Stimulated activated effector memory CD8-positive, alpha-beta T cell treated with anti-CD3 and anti-CD28 coated beads, Interleukin-12 subunit alpha, Interleukin-12 subunit beta, amount 100 ng/mL, for 72 hours (primary cell): ENCODE measurements around the gene MAML1.

Experiments used
- ATAC-seq: fragments of 150-1000 bp; cut with Tn5 transposase; 2 replicates; pipeline ENCODE4 v1.10.0; 2021
- DNase-seq, 2 donors: peaks; one replicate each; pipeline ENCODE4 v3.0.0; 2021 to 2022; ENCODE audit warnings: low spot score in 2 of 2
- H3K27ac Mint-ChIP-seq: one replicate; pipeline ENCODE4 v1.8.0; 2022; ENCODE audit warnings: mild to moderate bottlenecking, mixed read lengths
- H3K36me3 Mint-ChIP-seq: one replicate; pipeline ENCODE4 v1.8.0; 2022; ENCODE audit warnings: mild to moderate bottlenecking, mixed read lengths
- H3K4me1 Mint-ChIP-seq: one replicate; pipeline ENCODE4 v1.8.0; 2022; ENCODE audit warnings: mixed read lengths
- H3K4me3 Mint-ChIP-seq: one replicate; pipeline ENCODE4 v1.8.0; 2022; ENCODE audit warnings: mild to moderate bottlenecking, mixed read lengths
- H3K9me3 Mint-ChIP-seq: one replicate; pipeline ENCODE4 v1.8.0; 2022; ENCODE audit warnings: mixed read lengths

The MAML1 gene

DNA sequence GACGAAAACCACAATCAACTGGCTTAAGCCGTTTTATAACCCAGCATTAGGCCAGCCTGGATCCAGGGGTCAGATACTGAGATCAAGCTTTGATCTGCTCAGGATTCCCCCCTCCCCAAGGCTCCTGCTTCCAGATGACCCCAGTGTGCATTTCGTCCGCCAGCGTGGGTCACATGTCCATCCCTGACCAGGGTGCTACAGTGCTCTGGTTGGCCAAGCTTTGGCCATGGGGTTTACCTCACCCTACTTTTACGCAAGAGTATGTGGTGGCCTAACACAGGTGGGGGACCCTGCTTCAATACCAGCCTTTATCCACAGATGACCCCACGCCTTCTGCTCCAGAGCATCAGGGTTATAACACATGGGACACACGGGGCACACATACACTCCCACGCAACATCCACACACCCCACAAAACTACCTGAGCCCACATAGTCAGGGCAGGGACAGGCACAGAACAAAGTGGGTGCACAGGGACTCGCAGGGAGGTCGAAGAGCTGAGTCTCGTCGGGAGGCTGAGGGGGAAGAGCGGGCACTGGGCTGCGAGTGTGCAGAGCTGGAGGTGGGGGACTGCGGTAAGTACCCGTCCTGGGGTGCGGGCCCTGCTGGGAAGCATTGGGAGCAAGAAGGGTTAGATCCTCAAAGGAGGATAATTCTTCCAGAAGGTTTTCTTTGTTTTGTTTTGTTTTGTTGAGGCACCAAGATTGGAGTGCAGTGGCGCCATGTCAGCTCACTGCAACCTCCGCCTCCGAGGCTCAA lies 83.0 kb downstream of the MAML1 start:
- no peak overlapping the region for H3K27ac Mint-ChIP-seq
- no peaks in the 10 kb centered on the region for H3K9me3 Mint-ChIP-seq
- peak overlapping the region; percentile 33 for H3K4me3 Mint-ChIP-seq
- DNase-seq (no peak), ATAC-seq (no peak)
- H3K4me1 Mint-ChIP-seq = peaks cover 34% of the 10 kb centered on the region
- peaks cover 33% of the 10 kb centered on the region for H3K36me3 Mint-ChIP-seq

- ATAC-seq (no peak), DNase-seq (no peak)
- Mint-ChIP-seq H3K9me3 (no peaks in the 10 kb centered on the region), H3K27ac (no peak overlapping the region), H3K4me1 (peaks cover 34% of the 10 kb centered on the region), H3K4me3 (no peak overlapping the region), H3K36me3 (peaks cover 37% of the 10 kb centered on the region)
Observed at GRCh38 chr5:179816401-179816795, 83.8 kb downstream of the MAML1 start.

- ATAC-seq (no peak), DNase-seq (no peak)
- peak overlapping the region; percentile 88 for H3K4me3 Mint-ChIP-seq
- H3K27ac Mint-ChIP-seq = peak overlapping the region; percentile 97
- peaks cover 42% of the 10 kb centered on the region for H3K36me3 Mint-ChIP-seq
- H3K9me3 Mint-ChIP-seq = no peaks in the 10 kb centered on the region
- H3K4me1 Mint-ChIP-seq = peaks cover 40% of the 10 kb centered on the region
Observed at GRCh38 chr5:179816796-179817469, 84.3 kb downstream of the MAML1 start.

DNA sequence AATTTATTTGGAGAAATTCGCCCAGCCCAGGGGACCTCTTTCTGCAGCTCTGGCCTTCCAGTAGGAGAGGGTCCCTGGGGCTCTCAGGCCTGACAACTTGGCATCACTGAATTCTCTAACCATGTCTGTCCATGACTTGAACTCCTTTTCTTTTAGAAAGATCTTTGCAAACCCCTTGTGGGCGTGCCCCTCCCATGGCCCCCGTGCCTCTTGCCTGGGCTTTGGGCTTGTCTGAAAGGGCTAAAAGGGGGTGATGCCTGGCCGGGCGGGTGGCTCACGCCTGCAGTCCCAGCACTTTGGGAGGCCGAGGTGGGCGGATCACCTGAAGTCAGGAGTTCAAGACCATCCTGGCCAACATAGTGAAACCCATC lies 84.8 kb downstream of the MAML1 start:
- peak overlapping the region; percentile 88 for H3K4me3 Mint-ChIP-seq
- H3K9me3 Mint-ChIP-seq = no peaks in the 10 kb centered on the region
- H3K36me3 Mint-ChIP-seq = peaks cover 47% of the 10 kb centered on the region
- H3K4me1 Mint-ChIP-seq = peaks cover 45% of the 10 kb centered on the region
- DNase-seq (no peak), ATAC-seq (no peak)
- peak overlapping the region; percentile 97 for H3K27ac Mint-ChIP-seq

GRCh38 chr5:179817890-179818745 lies 85.5 kb downstream of the MAML1 start:
- DNase-seq (no peak), ATAC-seq (no peak)
- peaks cover 47% of the 10 kb centered on the region for H3K36me3 Mint-ChIP-seq
- H3K4me1 Mint-ChIP-seq = peaks cover 51% of the 10 kb centered on the region
- peak overlapping the region; percentile 88 for H3K4me3 Mint-ChIP-seq
- no peaks in the 10 kb centered on the region for H3K9me3 Mint-ChIP-seq
- H3K27ac Mint-ChIP-seq = peak overlapping the region; percentile 97

- Mint-ChIP-seq H3K4me1 (peaks cover 52% of the 10 kb centered on the region), H3K9me3 (no peaks in the 10 kb centered on the region), H3K27ac (peak overlapping the region; percentile 97), H3K4me3 (peak overlapping the region; percentile 88), H3K36me3 (peaks cover 54% of the 10 kb centered on the region)
- ATAC-seq (peak; percentile 82), DNase-seq (peak; percentile 82 to 94)
Observed at GRCh38 chr5:179818746-179819295, 86.2 kb downstream of the MAML1 start.

- peak; percentile 52 to 76 for DNase-seq
- Mint-ChIP-seq H3K27ac (peak overlapping the region; percentile 97), H3K4me1 (peaks cover 54% of the 10 kb centered on the region)
Observed at GRCh38 chr5:179819296-179820126, 86.9 kb downstream of the MAML1 start.

GRCh38 chr5:179820127-179820482 lies 87.5 kb downstream of the MAML1 start:
- ATAC-seq = no peak
- DNase-seq = no peak
- Mint-ChIP-seq H3K4me1 (peaks cover 59% of the 10 kb centered on the region), H3K27ac (peak overlapping the region; percentile 97), H3K36me3 (peaks cover 66% of the 10 kb centered on the region), H3K4me3 (peak overlapping the region; percentile 88), H3K9me3 (no peaks in the 10 kb centered on the region)

More at GRCh38 chr5:179819296-179820126, 86.9 kb downstream of the MAML1 start:
- peak overlapping the region; percentile 88 for H3K4me3 Mint-ChIP-seq
- peaks cover 60% of the 10 kb centered on the region for H3K36me3 Mint-ChIP-seq
- peak; percentile 54 for ATAC-seq
- H3K9me3 Mint-ChIP-seq = no peaks in the 10 kb centered on the region

GRCh38 chr5:179820483-179821297 lies 88.1 kb downstream of the MAML1 start, which contains the start of gene SQSTM1:
Gene SQSTM1, plus strand, starts transcription at chr5:179820905. Its CDS starts 32 bp downstream, at chr5:179820937.
- peaks cover 72% of the 10 kb centered on the region for H3K36me3 Mint-ChIP-seq
- peak within 1 kb of the TSS; percentile 97 for H3K27ac Mint-ChIP-seq
- H3K4me3 Mint-ChIP-seq = peak within 1 kb of the TSS; percentile 88
- ATAC-seq = peak; percentile 53
- DNase-seq = peak; percentile 87 to 91
- H3K9me3 Mint-ChIP-seq = no peaks in the 10 kb centered on the region
- H3K4me1 Mint-ChIP-seq = peaks cover 60% of the 10 kb centered on the region

GRCh38 chr5:179821298-179822058 lies 88.9 kb downstream of the MAML1 start:
- DNase-seq = peak; percentile 73 to 92
- Mint-ChIP-seq H3K4me3 (peak overlapping the region; percentile 88), H3K27ac (peak overlapping the region; percentile 95), H3K36me3 (peaks cover 80% of the 10 kb centered on the region), H3K9me3 (no peaks in the 10 kb centered on the region), H3K4me1 (peaks cover 63% of the 10 kb centered on the region)
- peak; percentile 77 for ATAC-seq

- peak overlapping the region; percentile 88 for H3K4me3 Mint-ChIP-seq
- peak overlapping the region; percentile 95 for H3K27ac Mint-ChIP-seq
- H3K4me1 Mint-ChIP-seq = peaks cover 63% of the 10 kb centered on the region
- ATAC-seq = no peak
- H3K36me3 Mint-ChIP-seq = peaks cover 86% of the 10 kb centered on the region
- H3K9me3 Mint-ChIP-seq = no peaks in the 10 kb centered on the region
- DNase-seq = no peak
Observed at GRCh38 chr5:179822059-179822432, 89.4 kb downstream of the MAML1 start.

GRCh38 chr5:179822444-179822990 lies 89.9 kb downstream of the MAML1 start:
- Mint-ChIP-seq H3K9me3 (no peaks in the 10 kb centered on the region), H3K4me1 (peaks cover 61% of the 10 kb centered on the region), H3K4me3 (peak overlapping the region; percentile 88), H3K36me3 (peaks cover 91% of the 10 kb centered on the region), H3K27ac (peak overlapping the region; percentile 95)
- no peak for ATAC-seq
- no peak for DNase-seq
